LNCAP (cell line): ENCODE measurements around the gene USP14.

ENCODE experiments used
- TF ChIP-seq, protein P1 (sequence below): fragments of 450-650 bp; IDR thresholded peaks from 2 replicates; pipeline ENCODE4 v1.5.1; 2017; ENCODE audit warnings: mild to moderate bottlenecking

Gene USP14

DNA sequence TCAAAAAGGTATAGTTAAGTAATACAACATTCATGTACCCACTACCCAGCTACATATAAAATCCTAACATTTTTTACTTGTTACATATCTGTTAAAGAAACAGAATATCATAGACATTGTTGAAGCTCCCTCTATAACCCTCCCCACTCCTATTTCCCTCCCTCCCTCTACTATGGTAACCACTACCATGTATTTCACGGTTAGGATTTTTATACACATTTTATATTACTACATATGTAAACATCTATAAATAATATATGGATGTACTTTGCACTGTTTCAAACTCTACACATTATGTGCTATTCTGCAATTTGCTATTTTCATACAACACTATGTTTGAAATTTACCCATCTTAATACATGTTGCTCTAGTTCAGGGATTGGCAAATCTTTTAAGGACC, 73.2 kb downstream of the USP14 start:
- TF ChIP-seq, protein P1, sequence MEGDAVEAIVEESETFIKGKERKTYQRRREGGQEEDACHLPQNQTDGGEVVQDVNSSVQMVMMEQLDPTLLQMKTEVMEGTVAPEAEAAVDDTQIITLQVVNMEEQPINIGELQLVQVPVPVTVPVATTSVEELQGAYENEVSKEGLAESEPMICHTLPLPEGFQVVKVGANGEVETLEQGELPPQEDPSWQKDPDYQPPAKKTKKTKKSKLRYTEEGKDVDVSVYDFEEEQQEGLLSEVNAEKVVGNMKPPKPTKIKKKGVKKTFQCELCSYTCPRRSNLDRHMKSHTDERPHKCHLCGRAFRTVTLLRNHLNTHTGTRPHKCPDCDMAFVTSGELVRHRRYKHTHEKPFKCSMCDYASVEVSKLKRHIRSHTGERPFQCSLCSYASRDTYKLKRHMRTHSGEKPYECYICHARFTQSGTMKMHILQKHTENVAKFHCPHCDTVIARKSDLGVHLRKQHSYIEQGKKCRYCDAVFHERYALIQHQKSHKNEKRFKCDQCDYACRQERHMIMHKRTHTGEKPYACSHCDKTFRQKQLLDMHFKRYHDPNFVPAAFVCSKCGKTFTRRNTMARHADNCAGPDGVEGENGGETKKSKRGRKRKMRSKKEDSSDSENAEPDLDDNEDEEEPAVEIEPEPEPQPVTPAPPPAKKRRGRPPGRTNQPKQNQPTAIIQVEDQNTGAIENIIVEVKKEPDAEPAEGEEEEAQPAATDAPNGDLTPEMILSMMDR: no peak

DNA sequence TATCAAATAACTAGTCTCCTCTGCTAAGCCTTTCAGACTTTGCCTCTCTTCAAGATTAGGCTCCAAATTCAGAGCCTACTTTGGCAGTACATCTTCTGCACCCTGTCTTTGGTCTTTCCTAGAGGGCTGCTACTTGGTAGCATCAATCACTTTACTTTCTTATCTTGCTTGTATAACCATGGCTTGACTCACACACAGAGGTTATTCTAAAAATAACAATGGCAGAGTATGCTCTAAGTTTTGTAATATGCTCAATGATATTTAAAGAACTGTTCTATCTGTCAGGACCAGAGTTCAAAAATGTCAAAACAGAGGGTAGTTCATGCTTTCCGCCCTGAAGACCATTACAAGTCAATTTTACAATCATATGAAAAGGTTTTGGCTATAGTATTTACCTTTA, 81.8 kb downstream of the USP14 start:
- TF ChIP-seq, protein P1: no peak

DNA sequence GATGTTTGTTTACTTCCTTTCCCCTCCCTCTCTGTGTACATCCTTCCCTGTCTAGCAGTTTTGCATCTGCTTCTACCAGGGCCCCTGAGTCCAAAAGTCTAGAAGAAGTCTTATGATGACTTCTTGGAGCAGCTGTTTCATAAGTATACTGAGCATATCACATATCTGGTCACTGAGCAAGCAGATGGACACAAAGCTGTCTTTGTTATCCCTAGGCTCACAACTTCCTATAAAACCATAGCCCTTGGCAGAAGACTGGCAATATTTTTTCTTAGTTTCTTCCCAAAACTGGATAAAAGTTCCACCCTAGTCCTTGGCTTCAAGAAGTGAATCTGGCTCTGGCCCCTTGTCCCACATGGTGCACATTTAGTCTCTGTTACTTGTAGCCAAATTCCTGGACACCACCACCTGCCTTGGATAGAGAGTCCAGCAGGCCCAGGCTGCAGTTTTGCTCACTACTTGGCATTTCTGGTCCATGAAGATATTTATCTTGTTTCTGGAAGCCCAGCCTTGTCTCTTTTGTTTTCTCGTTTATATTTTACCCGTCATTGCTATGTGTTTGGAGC, 87.0 kb downstream of the USP14 start:
- TF ChIP-seq, protein P1: no peak

DNA sequence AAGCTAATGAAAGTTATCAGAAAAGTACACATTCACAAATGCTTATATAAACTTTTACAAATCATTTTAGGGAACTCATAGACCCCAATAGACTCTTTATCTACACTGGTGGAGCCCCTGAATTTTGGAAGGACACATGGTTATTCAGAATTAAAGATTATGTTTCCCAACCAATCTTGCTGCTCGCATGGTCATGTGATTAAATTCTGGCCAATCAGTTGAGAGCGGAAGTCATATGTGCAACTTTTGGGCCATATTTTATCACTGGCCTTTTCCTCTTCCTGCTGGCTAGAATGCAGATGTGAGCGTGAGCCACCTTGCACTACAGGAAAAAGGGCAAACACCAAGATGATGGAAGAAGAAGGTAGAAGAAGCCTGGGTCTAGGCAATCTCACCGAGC, 89.7 kb downstream of the USP14 start:
- TF ChIP-seq, protein P1: no peak

DNA sequence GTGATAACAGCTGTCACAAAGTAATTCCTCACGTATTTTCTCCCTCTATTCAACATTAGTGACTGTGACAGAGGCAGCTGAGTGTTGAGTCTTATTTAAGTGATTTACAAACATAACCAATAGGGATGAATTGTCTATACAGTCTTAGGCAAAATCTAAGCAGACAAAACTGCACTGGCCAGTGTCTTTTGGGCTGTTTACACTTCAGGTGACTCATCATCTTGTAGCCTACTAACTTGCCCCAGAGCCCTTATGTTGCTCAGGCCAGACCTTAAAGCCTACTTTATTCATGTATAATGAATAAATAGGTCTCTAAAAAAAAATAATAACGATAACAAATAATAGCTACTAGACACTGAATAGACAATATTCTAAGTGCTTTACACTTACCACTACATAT, 92.3 kb downstream of the USP14 start:
- TF ChIP-seq, protein P1: no peak

DNA sequence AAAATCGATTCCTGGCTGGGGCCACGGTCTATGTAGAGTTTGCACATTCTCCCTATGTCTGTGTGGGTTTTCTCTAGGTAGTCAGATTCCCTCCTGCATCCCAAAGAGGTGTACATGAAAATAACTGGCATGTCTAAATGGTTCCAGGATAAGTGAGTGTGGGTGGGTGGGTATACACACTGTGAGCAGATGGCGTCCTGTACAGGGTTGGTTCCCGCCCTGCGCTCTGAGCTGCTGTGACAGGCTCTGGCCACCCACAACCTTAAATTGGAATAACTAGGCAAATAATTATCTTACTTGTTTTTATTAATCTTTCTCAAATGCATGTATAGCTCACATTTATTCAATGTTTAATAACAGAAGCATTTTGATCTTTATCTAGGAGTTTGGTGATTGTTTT, 93.2 kb downstream of the USP14 start:
- TF ChIP-seq, protein P1: no peak

DNA sequence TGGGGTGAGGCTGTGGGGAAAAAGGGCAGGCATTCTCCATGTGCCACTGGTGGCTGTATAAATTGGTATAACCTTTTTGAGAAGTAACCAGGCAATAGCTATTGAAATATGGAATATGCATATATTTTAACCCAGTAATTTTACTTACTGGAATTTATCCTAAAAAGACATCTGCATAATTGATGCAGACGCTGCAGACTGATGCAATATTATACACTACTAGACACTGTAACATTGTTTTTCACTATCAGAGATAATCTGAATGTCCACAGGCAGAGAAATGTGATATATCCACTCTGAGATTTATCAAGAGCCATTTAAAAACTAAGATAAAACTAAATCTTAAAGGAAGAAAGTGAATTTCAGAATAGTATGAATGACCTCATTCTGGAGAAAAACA, 94.8 kb downstream of the USP14 start:
- TF ChIP-seq, protein P1: no peak

DNA sequence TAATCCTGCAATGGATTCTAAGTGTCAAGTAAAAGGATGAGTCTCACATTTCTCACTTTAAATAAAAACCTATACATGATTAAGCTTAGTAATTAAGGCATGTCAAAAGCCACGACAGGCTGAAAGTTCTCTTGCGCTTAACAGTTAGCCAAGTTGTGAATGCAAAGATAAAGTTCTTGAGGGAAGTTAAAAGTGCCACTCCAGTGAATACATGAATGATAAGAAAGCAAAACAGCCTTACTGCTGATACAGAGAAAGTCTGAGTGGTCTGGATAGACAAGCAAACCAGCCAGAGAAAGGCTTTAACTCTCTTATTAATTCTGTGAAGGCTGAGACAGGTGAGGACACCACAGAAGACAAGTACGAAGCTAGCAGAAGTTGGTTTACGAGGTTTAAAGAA, 96.8 kb downstream of the USP14 start:
- TF ChIP-seq, protein P1: no peak
